Measurements from ENCODE around the gene TBL1X.
A peak's percentile ranks its signal among the peaks of the same experiment; 100 is the strongest.

Gene TBL1X

GRCh38 chrX:9538544-9539045 lies 73.7 kb downstream of the TBL1X start:
- no peak for DNase-seq

DNA sequence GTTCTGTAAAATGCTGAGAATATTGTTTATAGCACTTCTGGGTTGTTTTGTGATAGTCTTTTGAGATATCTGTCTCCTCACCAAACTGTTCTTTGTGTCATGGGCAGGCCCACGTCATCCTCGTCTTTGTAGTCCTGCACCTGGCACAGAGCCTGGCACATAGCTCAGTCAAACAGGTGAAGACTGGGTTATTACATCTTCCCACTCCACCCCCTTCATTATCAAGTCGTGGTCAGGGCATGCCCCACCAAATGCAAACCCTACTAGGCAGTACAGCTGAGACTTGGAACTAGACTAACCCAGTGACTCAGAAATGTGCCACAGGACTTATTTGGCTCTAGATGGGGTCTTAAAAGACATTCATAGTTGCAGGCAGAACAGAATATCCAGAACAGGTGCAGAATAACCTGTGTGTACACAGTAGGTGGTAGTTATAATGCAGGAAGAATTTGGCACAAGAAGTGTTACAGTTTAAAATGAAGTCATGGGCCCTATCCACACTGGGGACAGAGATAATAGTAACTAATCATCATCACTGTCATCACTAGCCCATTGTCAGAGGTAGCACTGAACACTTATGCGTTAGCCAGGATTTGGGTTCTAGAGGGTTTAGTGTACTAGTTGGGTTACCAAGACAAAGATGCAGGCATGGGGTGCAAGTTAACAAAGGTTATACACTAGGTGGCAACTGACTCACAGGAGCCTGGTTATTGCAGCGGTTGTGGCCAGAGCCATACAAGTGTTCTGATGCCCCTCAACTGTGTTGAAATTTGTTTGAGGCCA lies 74.9 kb downstream of the TBL1X start:
- no peak for DNase-seq

GRCh38 chrX:9542106-9542760 lies 77.4 kb downstream of the TBL1X start:
- DNase-seq = no peak

- no peak for DNase-seq
These were observed 77.9 kb downstream of the TBL1X start for GRCh38 chrX:9542761-9543111.

- DNase-seq = no peak
These were observed 90.5 kb downstream of the TBL1X start for GRCh38 chrX:9555354-9555753.

DNA sequence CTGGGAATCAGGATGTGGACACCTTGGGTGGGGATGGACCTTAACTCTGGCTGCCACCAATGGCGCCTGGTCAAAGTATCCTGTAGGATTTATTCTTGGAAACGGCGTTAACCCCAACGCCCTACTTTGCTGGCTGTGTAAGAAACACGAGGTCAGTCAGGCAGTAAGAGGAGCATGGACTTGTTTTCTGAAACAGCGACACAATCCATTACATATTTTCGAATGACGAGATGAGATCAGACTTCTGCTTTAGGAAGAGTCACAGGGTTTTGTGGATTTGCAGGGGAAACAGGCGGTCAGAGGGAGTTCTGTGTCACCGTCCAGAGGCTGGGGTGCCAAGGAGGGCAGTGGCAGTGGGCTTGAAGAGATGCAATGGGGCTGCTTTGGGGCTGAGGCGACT lies 92.2 kb downstream of the TBL1X start:
- no peak for DNase-seq

GRCh38 chrX:9557521-9557920 lies 92.7 kb downstream of the TBL1X start:
- DNase-seq = no peak

- no peak for DNase-seq
These were observed 93.8 kb downstream of the TBL1X start for GRCh38 chrX:9558615-9559014.

DNA sequence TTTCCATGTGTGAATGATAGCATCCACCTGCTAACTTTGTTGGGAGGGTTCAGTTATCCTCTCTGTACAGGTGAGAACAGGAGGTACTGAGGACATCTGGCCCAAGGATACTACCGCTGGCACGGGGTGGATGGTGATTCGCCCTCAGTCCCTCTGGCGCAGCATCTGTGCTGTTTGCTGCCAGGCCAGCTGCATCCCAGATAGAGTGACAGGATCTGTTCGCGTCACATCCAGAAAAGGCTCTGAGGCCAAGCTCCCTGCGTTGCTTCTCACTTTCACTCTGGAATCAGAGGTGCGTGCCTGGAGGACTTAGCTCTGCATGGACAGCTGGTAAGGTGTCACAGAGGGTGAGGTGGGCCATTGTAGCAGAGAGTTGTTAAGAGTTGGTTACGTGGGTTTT lies 95.4 kb downstream of the TBL1X start:
- no peak for DNase-seq

- no peak for DNase-seq
These were observed 96.3 kb downstream of the TBL1X start for GRCh38 chrX:9561199-9561598.

DNA sequence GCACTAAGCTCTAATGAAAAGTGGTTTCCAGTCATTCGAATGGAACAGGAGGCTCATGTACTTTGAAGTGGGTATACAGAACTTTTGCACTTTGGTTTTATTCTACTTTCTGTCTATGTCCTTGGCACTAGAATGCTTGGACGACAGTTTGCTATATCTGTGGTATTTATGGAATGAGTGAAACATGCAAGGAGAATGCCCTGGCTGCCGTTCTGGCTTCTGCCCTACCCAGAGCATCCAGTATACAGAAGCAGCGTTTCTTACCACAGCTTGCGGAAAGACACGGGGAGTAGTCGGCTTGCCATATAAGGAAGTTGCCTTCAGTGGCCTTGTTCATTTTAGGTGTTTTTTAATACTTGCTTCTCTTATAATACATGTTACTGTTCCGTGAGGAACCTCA lies 98.0 kb downstream of the TBL1X start:
- peak; percentile 2 for DNase-seq

DNA sequence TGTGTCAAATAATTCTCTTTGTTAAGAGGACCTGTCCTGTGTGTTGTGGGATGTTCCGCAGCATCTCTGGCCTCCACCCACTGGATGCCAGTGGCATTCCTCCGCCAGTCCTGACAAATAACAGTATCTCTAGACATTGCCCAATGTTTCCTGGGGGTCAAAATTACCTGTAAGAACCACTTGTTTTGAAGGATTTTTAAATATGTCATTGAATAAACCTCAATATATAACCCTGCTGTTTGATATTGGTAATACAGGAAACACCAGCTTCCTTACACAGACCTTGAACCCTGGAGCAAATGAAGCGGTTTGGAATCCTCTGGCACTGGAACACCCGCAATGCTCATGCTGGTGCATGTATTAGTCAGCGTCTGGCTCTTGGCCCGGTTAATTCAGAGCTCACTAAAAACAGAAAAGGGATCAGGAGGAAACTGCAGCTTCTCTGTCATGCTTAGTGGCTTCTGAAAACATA lies 101.3 kb downstream of the TBL1X start:
- DNase-seq = peak; percentile 54

GRCh38 chrX:9569876-9570301 lies 105.0 kb downstream of the TBL1X start:
- DNase-seq = no peak

GRCh38 chrX:9573282-9574106 lies 108.6 kb downstream of the TBL1X start:
- DNase-seq = no peak

DNA sequence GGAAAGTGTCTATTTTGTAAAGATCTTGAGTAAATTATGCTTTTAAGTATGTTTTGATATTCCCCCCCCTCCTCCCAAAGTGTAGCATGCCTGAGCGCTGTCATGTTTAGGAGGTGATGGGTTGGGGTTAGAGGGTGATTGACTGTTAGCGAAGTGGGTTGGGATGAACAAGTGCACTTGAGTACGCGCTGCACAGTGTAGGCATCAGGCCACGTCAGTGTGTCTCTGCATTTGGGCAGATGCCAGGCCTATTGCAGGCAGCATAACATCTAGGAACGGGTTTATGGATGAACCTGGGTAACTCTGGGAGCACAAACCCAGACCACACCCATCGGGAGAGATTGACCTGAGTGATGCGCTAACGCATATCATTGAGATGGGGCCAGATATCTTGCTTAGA lies 111.2 kb downstream of the TBL1X start:
- no peak for DNase-seq

GRCh38 chrX:9577555-9577954 lies 112.7 kb downstream of the TBL1X start:
- DNase-seq = no peak

DNA sequence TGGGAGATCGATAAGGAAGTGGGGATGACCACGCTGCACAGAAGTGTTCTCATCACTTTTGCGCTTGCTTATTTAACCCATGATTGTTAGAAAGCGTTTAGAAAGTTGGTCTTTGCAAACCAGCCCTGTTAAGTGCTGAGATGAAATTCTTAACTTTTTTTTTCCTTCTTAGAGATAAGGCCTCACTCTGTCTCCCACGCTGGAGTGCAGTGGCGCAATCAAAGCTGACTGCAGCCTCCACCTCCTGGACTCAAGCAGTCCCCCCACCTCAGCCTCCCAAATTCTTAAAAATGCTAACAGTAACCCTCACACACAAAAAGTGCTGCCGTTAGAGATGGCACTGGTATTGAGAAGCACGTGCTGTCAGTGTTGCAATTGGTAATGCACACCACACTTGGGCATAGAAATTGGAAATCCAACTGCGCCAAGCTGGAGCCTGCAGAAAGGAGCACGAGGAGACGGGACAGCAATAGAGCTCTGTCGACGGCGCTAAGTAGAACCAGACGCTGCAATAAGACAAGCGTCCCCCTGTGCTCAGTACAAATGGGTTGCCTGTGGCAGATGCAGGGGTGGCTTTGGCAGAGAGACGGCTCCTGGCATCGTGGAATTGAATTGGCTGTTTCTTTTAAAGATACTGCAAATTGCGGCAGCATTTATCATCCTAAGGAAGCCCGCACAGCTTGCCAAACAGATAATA lies 113.4 kb downstream of the TBL1X start:
- DNase-seq = no peak

DNA sequence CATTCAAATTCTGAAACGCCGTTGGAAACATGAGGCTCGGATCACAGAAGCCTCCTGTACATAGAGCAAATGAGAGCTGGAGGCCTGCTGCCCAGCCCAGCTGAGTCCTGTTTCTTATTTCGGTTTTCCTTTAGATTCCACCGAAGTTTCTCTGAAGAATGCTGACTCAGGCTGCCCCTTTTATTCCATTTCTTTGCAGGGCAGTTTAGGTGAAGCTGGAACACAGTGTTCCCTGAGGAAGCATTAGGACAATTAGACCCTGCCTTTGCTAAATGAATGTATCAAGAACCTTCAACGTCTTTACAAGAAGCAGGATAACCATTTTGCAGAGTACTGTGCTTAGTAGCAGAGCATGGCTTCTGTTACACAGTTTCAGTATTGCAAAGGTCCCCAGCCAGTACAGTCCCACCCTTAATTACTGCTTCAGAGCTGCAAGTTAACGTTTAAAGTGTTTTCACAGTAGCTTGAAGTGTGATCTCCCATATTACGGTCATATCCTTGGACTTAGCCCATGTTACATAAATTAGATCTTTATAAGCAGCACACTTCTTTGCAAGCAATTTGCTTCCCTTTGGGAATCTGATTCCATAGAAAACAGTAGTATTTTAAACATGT lies 117.0 kb downstream of the TBL1X start:
- DNase-seq = no peak

- DNase-seq = no peak
These were observed 118.1 kb downstream of the TBL1X start for GRCh38 chrX:9582956-9583355.

GRCh38 chrX:9586992-9587392 lies 122.1 kb downstream of the TBL1X start:
- no peak for DNase-seq

GRCh38 chrX:9587642-9588041 lies 122.8 kb downstream of the TBL1X start:
- no peak for DNase-seq

- no peak for DNase-seq
These were observed 126.6 kb downstream of the TBL1X start for GRCh38 chrX:9591496-9591895.

Measured in amniotic stem cell (primary cell).